Measurements from ENCODE around the gene KRTAP10-7. TPM values are rescaled to one million over a fixed set of nuclear protein-coding genes. Genes with fewer than 3 reads are reported as not detected.

KRTAP10-7 gene
- total and polyA plus RNA-seq, 3 donors from 2014 or later, result 0.31 TPM; not detected in 2

DNA sequence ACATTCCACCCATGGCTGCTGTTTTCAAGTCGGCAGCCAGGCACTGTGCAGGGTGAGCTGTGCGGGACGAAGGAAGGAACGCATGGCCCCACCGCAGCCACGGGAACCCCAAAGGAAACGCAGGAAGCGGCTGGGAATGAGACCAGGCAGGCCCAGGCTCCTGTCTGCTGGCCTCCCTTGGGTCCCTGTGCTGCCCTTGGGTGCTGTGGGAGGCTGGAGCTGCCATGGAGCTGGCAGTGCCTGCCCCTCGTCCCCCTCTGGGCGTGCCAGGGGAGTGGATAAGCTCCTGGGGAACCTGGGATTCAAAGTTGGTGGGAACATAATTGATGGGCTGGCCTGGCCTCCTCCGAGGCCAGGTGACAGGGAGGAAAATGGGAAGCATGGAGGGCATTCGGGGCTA is 32.1 kb upstream of the KRTAP10-7 start:
- TF ChIP-seq, protein P1, sequence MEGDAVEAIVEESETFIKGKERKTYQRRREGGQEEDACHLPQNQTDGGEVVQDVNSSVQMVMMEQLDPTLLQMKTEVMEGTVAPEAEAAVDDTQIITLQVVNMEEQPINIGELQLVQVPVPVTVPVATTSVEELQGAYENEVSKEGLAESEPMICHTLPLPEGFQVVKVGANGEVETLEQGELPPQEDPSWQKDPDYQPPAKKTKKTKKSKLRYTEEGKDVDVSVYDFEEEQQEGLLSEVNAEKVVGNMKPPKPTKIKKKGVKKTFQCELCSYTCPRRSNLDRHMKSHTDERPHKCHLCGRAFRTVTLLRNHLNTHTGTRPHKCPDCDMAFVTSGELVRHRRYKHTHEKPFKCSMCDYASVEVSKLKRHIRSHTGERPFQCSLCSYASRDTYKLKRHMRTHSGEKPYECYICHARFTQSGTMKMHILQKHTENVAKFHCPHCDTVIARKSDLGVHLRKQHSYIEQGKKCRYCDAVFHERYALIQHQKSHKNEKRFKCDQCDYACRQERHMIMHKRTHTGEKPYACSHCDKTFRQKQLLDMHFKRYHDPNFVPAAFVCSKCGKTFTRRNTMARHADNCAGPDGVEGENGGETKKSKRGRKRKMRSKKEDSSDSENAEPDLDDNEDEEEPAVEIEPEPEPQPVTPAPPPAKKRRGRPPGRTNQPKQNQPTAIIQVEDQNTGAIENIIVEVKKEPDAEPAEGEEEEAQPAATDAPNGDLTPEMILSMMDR (IDR thresholded peaks at IDR 0.05), result no peak
- TF ChIP-seq POLR2A (IDR thresholded peaks at IDR 0.05), result no peak
- H3K27ac ChIP-seq, result no peak overlapping the region
- H3K4me3 ChIP-seq, result no peak overlapping the region
- intact Hi-C loops (cut with DNase I; ENCODE audit: low total_unique reads), result no loop called here
- no peaks in the 10 kb centered on the region for H3K9me3 ChIP-seq
- WGBS, 2 donors, result 73 to 89% methylated on average over 6 to 12 of the region's 12 CpGs
- H3K4me1 ChIP-seq, result no peaks in the 10 kb centered on the region
- H3K27me3 ChIP-seq, result no peaks in the 10 kb centered on the region
- no peaks in the 10 kb centered on the region for H3K36me3 ChIP-seq (ENCODE audit: low read depth, missing control alignments)
- no peak for DNase-seq

DNA sequence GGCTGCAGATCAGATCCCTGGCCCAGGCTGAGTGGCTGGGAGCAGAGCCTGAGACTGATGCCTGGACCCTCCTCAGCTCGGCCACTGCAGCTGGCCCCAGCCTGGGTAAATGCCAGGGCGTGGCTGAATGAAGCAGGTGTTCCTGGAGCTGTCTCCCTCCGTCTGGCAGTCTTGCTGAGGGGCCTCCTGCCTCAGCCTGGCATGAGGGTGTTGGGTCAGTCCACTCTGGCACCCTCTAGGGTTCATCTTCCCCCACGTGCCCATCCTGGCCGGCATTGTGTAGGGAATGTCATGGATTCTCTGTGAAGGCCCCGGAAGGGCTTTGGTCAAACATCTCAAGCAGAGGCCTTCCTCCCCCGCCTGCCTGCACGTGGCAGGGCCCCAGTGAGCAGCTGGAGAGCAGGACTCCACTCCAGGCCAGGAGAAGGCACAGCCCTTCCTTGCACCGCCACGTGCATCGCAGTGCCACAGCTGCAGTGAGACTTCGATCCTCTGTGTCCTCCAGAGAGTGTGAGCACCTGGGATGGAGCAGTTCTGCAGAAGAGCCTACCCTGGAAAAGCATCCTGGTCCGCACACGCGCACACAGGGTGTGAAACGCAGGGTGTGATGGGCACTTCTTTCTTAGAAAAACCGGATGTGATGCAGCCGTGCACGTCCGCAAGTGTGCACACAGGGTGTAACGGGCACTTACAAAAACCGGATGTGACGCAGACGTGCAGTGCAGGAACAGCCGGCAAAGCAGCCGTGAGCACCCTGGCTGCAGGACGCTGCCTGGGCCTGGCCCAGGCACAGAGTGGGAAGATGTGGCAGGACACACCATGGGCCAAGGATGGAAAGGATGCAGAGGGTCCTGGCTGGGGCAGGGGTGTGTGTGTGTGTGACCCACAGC is 31.5 kb upstream of the KRTAP10-7 start:
- H3K4me3 ChIP-seq, result no peak overlapping the region
- no peaks in the 10 kb centered on the region for H3K27me3 ChIP-seq
- intact Hi-C loops (cut with DNase I; ENCODE audit: low total_unique reads), result no loop called here
- no peak for TF ChIP-seq POLR2A (IDR thresholded peaks at IDR 0.05)
- TF ChIP-seq, protein P1 (IDR thresholded peaks at IDR 0.05), result no peak
- no peaks in the 10 kb centered on the region for H3K36me3 ChIP-seq (ENCODE audit: low read depth, missing control alignments)
- DNase-seq, result no peak
- no peaks in the 10 kb centered on the region for H3K9me3 ChIP-seq
- no peaks in the 10 kb centered on the region for H3K4me1 ChIP-seq
- no peak overlapping the region for H3K27ac ChIP-seq
- 74 to 85% methylated on average over 20 to 27 of the region's 27 CpGs for WGBS, 2 donors

DNA sequence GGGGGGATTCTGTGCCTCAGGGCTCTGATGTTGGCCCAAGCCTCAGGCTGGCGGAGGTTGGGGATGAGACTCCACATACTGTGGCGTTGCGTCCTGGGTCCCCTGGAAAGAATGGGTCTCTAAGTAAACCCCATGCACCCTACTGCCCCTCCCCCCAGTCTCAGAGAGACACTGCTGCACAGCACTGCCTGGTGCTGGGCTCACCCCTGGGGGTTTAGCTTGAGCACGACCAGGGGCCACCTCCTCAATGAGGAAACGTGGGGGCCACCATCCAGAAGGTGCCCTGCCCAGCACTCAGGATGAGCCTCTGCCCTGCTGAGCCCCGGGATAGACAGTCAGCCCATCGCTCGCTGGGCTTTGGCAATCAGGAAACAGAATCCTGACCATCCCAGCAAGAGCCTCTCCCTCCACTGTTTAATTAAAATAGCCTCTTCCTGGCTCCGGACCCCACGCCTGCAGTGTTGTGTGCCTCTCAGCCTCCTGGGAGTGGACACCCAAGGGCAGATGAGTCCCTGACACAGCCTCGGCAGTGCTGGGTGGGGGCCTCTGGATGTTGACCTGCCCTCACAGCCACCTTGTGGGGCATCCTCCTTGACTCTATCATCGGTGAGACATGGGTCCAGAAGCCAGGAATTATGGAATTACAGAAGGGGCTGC is 30.4 kb upstream of the KRTAP10-7 start:
- Histone ChIP-seq H3K36me3 (ENCODE audit: low read depth, missing control alignments) (no peaks in the 10 kb centered on the region), H3K9me3 (no peaks in the 10 kb centered on the region), H3K4me3 (no peak overlapping the region), H3K27me3 (no peaks in the 10 kb centered on the region), H3K27ac (no peak overlapping the region), H3K4me1 (no peaks in the 10 kb centered on the region)
- 86 to 90% methylated on average over 6 to 12 of the region's 12 CpGs for WGBS, 2 donors
- DNase-seq, result no peak
- intact Hi-C loops (cut with DNase I; ENCODE audit: low total_unique reads), result no loop called here
- TF ChIP-seq, protein P1 (IDR thresholded peaks at IDR 0.05), result no peak
- no peak for TF ChIP-seq POLR2A (IDR thresholded peaks at IDR 0.05)

DNA sequence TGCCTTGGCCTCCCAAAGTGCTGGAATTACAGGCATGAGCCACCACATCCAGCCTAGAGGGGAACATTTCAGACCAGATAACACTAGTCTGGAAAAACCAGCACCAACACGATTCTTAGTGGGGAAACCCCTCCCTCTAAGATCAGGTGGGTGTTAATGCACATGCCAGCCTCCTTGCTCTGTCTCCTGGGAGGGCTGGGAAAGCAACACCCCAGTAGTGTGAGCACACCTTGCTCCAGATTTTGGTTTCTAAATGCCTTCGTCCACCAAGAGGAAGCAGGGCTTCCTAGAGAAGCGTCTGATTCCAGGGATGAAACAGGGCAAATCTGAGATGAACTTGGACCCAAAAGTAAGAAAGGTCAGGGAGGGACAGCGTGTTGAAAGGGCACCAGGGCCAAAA is 29.1 kb upstream of the KRTAP10-7 start:
- no peak overlapping the region for H3K4me3 ChIP-seq
- H3K4me1 ChIP-seq, result no peaks in the 10 kb centered on the region
- no peaks in the 10 kb centered on the region for H3K27me3 ChIP-seq
- TF ChIP-seq, protein P1 (IDR thresholded peaks at IDR 0.05), result no peak
- TF ChIP-seq POLR2A (IDR thresholded peaks at IDR 0.05), result no peak
- no peak for DNase-seq
- 71 to 83% methylated on average over 4 of the region's 4 CpGs for WGBS, 2 donors
- H3K27ac ChIP-seq, result no peak overlapping the region
- no peaks in the 10 kb centered on the region for H3K36me3 ChIP-seq (ENCODE audit: low read depth, missing control alignments)
- intact Hi-C loops (cut with DNase I; ENCODE audit: low total_unique reads), result no loop called here
- no peaks in the 10 kb centered on the region for H3K9me3 ChIP-seq
